ENCODE data around the gene ACAD8.
A peak's percentile ranks its signal among the peaks of the same experiment; 100 is the strongest.

ACAD8 gene

GRCh38 chr11:134253188-134253993 is at the start of gene ACAD8, which contains the start of gene THYN1:
Gene ACAD8, plus strand, starts transcription at chr11:134253568. Its CDS starts 33 bp downstream, at chr11:134253601.
Gene THYN1, minus strand, starts transcription at chr11:134253352. Its CDS starts 470 bp downstream, at chr11:134252882.
- peak; percentile 93 for DNase-seq

GRCh38 chr11:134205729-134206128 is 47.6 kb upstream of the ACAD8 start:
- DNase-seq: no peak

- DNase-seq: no peak
Measured at GRCh38 chr11:134206185-134206584, 47.2 kb upstream of the ACAD8 start.

GRCh38 chr11:134207538-134208239 is 45.7 kb upstream of the ACAD8 start:
- peak; percentile 52 for DNase-seq

- DNase-seq: no peak
Measured at GRCh38 chr11:134215836-134216235, 37.5 kb upstream of the ACAD8 start.

- no peak for DNase-seq
Measured at GRCh38 chr11:134216816-134217215, 36.6 kb upstream of the ACAD8 start.

GRCh38 chr11:134223121-134223520 is 30.2 kb upstream of the ACAD8 start:
- no peak for DNase-seq

- DNase-seq: peak; percentile 93
Measured at GRCh38 chr11:134223836-134224709, 29.3 kb upstream of the ACAD8 start, which contains the start of the genes NCAPD3 and VPS26B. Gene NCAPD3, minus strand, starts transcription at chr11:134223967. Its CDS starts 41 bp downstream, at chr11:134223926. Gene VPS26B, plus strand, starts transcription at chr11:134224671. Its CDS starts 452 bp downstream, at chr11:134225123.

- peak; percentile 29 for DNase-seq
Measured at GRCh38 chr11:134224710-134225664, 28.4 kb upstream of the ACAD8 start.

GRCh38 chr11:134226806-134227325 is 26.5 kb upstream of the ACAD8 start:
- no peak for DNase-seq

- DNase-seq: no peak
Measured at GRCh38 chr11:134228625-134229024, 24.7 kb upstream of the ACAD8 start.

- no peak for DNase-seq
Measured at GRCh38 chr11:134229126-134229790, 24.1 kb upstream of the ACAD8 start.

GRCh38 chr11:134230339-134230738 is 23.0 kb upstream of the ACAD8 start:
- DNase-seq: no peak

- DNase-seq: no peak
Measured at GRCh38 chr11:134231958-134232659, 21.3 kb upstream of the ACAD8 start.

GRCh38 chr11:134233729-134234179 is 19.6 kb upstream of the ACAD8 start:
- no peak for DNase-seq

- DNase-seq: no peak
Measured at GRCh38 chr11:134235399-134235798, 18.0 kb upstream of the ACAD8 start.

GRCh38 chr11:134236834-134237556 is 16.4 kb upstream of the ACAD8 start:
- DNase-seq: no peak

- no peak for DNase-seq
Measured at GRCh38 chr11:134237557-134237922, 15.8 kb upstream of the ACAD8 start.

- DNase-seq: no peak
Measured at GRCh38 chr11:134238956-134239355, 14.4 kb upstream of the ACAD8 start.
